ENCODE measurements around the gene B3GNT8.

B3GNT8 gene

GRCh38 chr19:41449079-41449864 lies 22.1 kb upstream of the B3GNT8 start:
- Histone ChIP-seq H3K27ac (no peak overlapping the region), H3K4me3 (peak overlapping the region; percentile 51), H3K4me2 (peak overlapping the region; percentile 80), H3K9ac (peak overlapping the region; percentile 61; the same call in 1 of the 2 replicates), H4K20me1 (no peaks in the 10 kb centered on the region), H3K27me3 (no peaks in the 10 kb centered on the region), H3K4me1 (0 out of 2 replicates have a peak, but pooled peaks cover 4% of the 10 kb centered on the region), H3K36me3 (no peaks in the 10 kb centered on the region), H3K9me3 (no peaks in the 10 kb centered on the region)
- no peak for TF ChIP-seq Cebpa-rat (IDR thresholded peaks at IDR 0.05)

- Histone ChIP-seq H3K9me3 (no peaks in the 10 kb centered on the region), H3K4me3 (no peak overlapping the region), H3K9ac (no peak overlapping the region), H3K4me2 (no peak overlapping the region), H3K36me3 (no peaks in the 10 kb centered on the region), H3K27me3 (no peaks in the 10 kb centered on the region), H3K4me1 (0 out of 2 replicates have a peak, but pooled peaks cover 9% of the 10 kb centered on the region), H3K27ac (no peak overlapping the region), H4K20me1 (no peaks in the 10 kb centered on the region)
- TF ChIP-seq Cebpa-rat (IDR thresholded peaks at IDR 0.05), result no peak
Observed at GRCh38 chr19:41447732-41448332, 20.7 kb upstream of the B3GNT8 start.

- no peak for TF ChIP-seq Cebpa-rat (IDR thresholded peaks at IDR 0.05)
Observed at GRCh38 chr19:41445575-41445974, 18.4 kb upstream of the B3GNT8 start.

GRCh38 chr19:41443813-41444455 lies 16.8 kb upstream of the B3GNT8 start:
- TF ChIP-seq Cebpa-rat (IDR thresholded peaks at IDR 0.05), result no peak
- H3K9ac ChIP-seq, result no peak overlapping the region

More at GRCh38 chr19:41445575-41445974, 18.4 kb upstream of the B3GNT8 start:
- Histone ChIP-seq H3K4me3 (no peak overlapping the region), H3K4me2 (no peak overlapping the region), H3K4me1 (0 out of 2 replicates have a peak, but pooled peaks cover 11% of the 10 kb centered on the region), H3K9me3 (no peaks in the 10 kb centered on the region), H3K27ac (no peak overlapping the region), H3K9ac (no peak overlapping the region), H4K20me1 (no peaks in the 10 kb centered on the region), H3K27me3 (no peaks in the 10 kb centered on the region), H3K36me3 (no peaks in the 10 kb centered on the region)

GRCh38 chr19:41442473-41443355 lies 15.5 kb upstream of the B3GNT8 start, which contains the start of gene ERICH4:
ERICH4 (plus strand) TSS chr19:41443156; CDS start chr19:41443170, 14 bp downstream.
- peaks cover 6% of the 10 kb centered on the region for H3K36me3 ChIP-seq
- TF ChIP-seq Cebpa-rat (IDR thresholded peaks at IDR 0.05), result no peak
- H3K9me3 ChIP-seq, result no peaks in the 10 kb centered on the region
- H3K9ac ChIP-seq, result 0 out of 2 replicates have a peak within 1 kb of the TSS, but pooled peaks have one; percentile 24
- peak within 1 kb of the TSS; percentile 14; the same call in 1 of the 2 replicates for H3K4me2 ChIP-seq
- H3K4me3 ChIP-seq, result no peak within 1 kb of the TSS
- H3K27me3 ChIP-seq, result no peaks in the 10 kb centered on the region
- no peak within 1 kb of the TSS for H3K27ac ChIP-seq
- H4K20me1 ChIP-seq, result no peaks in the 10 kb centered on the region
- H3K4me1 ChIP-seq, result peaks cover 26% of the 10 kb centered on the region

More at GRCh38 chr19:41443813-41444455, 16.8 kb upstream of the B3GNT8 start:
- Histone ChIP-seq H3K27ac (no peak overlapping the region), H3K36me3 (no peaks in the 10 kb centered on the region), H3K4me3 (no peak overlapping the region), H3K4me1 (peaks cover 15% of the 10 kb centered on the region), H3K9me3 (no peaks in the 10 kb centered on the region), H3K4me2 (no peak overlapping the region), H4K20me1 (no peaks in the 10 kb centered on the region), H3K27me3 (no peaks in the 10 kb centered on the region)

- Histone ChIP-seq H3K4me3 (no peak overlapping the region), H3K9ac (no peak overlapping the region), H3K4me1 (peaks cover 26% of the 10 kb centered on the region), H3K27me3 (no peaks in the 10 kb centered on the region), H3K27ac (no peak overlapping the region), H3K9me3 (no peaks in the 10 kb centered on the region), H4K20me1 (no peaks in the 10 kb centered on the region), H3K4me2 (no peak overlapping the region), H3K36me3 (peaks cover 13% of the 10 kb centered on the region)
- no peak for TF ChIP-seq Cebpa-rat (IDR thresholded peaks at IDR 0.05)
Observed at GRCh38 chr19:41441321-41441945, 14.3 kb upstream of the B3GNT8 start.

- peak; percentile 92 for TF ChIP-seq Cebpa-rat (IDR thresholded peaks at IDR 0.05)
- Histone ChIP-seq H3K36me3 (peaks cover 18% of the 10 kb centered on the region), H3K4me2 (peak within 1 kb of the TSS; percentile 77), H3K27ac (peak within 1 kb of the TSS; percentile 82), H3K4me3 (peak within 1 kb of the TSS; percentile 73), H4K20me1 (no peaks in the 10 kb centered on the region), H3K27me3 (no peaks in the 10 kb centered on the region), H3K4me1 (peaks cover 30% of the 10 kb centered on the region), H3K9me3 (no peaks in the 10 kb centered on the region), H3K9ac (peak within 1 kb of the TSS; percentile 80)
Observed at GRCh38 chr19:41439441-41440222, 12.5 kb upstream of the B3GNT8 start, which contains the start of gene DMAC2. DMAC2 (minus strand) TSS chr19:41439912; CDS start chr19:41439899, 13 bp downstream.

GRCh38 chr19:41437944-41438574 lies 10.9 kb upstream of the B3GNT8 start:
- Histone ChIP-seq H3K27me3 (no peaks in the 10 kb centered on the region), H3K9ac (no peak overlapping the region), H4K20me1 (no peaks in the 10 kb centered on the region), H3K27ac (no peak overlapping the region), H3K4me2 (peak overlapping the region; percentile 77; the same call in 1 of the 2 replicates), H3K9me3 (no peaks in the 10 kb centered on the region), H3K4me1 (peaks cover 33% of the 10 kb centered on the region), H3K36me3 (peaks cover 28% of the 10 kb centered on the region), H3K4me3 (no peak overlapping the region)
- no peak for TF ChIP-seq Cebpa-rat (IDR thresholded peaks at IDR 0.05)

All from BLaER1 (cell line).